ENCODE results near the gene FKBP8.
A peak's percentile ranks its signal among the peaks of the same experiment; 100 is the strongest.

FKBP8 gene

GRCh38 chr19:18522124-18522861, 21.1 kb downstream of the FKBP8 start:
- DNase-seq (ENCODE audit: low read depth in 1 of 2, low spot score in 1 of 2) = peak; percentile 99 to 100

DNA sequence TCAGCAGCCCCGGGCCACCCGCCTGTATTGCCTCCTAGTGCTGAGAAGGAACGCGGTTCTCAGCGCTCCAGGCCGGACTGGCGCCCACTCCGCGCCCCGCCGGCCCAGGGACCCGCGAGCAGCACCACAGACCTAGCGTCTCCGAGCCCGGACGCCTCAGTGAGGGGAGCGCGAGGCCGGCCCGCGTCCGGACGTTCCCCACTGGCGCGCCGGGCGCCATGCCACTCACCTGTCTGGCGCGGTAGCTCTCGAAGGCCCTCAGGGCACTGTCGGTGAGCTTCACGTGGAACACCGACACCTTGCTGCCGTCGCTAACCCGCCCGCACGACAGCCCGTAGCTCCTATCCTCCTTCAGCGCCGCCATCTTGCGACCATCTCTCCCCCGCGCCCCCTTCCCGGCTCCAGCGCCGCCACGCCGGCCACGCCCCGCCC, 21.7 kb downstream of the FKBP8 start, which contains the start of gene ELL:
TSS of gene ELL (minus strand) at position 379 of the 432 bp plus-strand sequence. CDS start at position 364, 15 bp downstream.
- no peak for DNase-seq (ENCODE audit: low read depth in 1 of 2, low spot score in 1 of 2)

DNA sequence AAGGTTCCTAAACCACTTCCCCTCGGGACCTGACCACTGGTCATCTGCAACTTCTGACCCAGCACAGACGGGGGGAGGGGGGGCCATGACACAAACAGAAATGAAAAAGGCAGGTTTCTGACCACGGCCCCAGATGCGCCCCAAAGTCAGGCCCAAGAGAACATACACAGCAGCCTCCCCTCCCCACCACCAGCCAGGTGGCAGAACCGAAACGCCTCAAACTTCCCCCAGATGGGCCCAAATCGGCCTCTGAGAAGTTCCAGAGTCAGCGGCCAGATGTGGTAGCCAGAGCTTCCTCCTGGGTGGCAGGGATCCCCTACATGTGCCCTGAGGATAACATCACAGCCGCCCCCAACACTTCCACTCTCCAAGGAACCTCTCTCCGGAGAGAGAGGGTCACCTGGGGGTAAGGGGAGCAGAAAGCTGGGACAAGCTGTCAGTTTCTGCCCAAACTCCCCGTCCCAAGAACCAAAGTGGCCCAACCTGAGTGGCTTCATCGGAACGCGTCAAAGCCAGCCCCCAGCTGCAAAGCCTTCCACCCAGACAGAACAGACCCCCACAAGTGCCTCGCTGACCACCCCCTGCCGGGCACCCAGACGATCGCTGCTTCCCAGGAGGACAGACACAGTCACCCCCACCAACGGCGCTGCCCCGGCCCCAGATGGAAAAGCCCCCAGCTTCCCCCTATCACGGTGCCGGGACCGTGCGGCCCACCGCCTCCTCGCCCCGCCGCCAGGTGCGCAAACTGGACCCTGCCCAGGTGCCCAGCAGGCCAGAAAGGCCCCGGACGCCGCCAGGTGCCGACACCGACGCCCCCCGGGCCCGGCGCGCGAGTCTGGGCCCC, 22.3 kb downstream of the FKBP8 start:
- DNase-seq (ENCODE audit: low read depth in 1 of 2, low spot score in 1 of 2) = no peak

- DNase-seq (ENCODE audit: low read depth in 1 of 2, low spot score in 1 of 2) = peak in 1 of 2 donors; percentile 54
These were observed 23.2 kb downstream of the FKBP8 start for GRCh38 chr19:18519962-18520847.

DNA sequence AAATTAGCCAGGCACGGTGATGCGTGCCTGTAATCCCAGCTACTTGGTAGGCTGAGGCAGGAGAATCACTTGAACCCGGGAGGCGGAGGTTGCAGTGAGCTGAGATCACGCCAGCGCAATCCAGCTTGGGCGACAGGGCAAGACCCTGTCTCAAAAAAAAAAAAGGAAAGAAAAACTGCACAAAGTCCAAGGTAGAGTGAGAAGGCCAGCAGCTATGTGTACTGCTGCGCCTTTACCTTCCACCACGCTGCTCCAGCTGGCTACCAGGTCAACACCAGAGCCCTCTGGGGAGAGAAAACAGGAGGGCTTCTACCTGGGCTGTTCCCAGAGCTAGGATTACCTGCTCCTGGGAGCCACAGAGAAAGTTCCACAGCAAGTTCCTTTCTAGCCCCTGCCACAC, 24.7 kb downstream of the FKBP8 start:
- no peak for DNase-seq (ENCODE audit: low read depth in 1 of 2, low spot score in 1 of 2)

GRCh38 chr19:18517606-18518005, 25.8 kb downstream of the FKBP8 start:
- DNase-seq (ENCODE audit: low read depth in 1 of 2, low spot score in 1 of 2) = no peak

- DNase-seq (ENCODE audit: low read depth in 1 of 2, low spot score in 1 of 2) = no peak
These were observed 27.4 kb downstream of the FKBP8 start for GRCh38 chr19:18515959-18516358.

GRCh38 chr19:18514800-18515682, 28.3 kb downstream of the FKBP8 start:
- no peak for DNase-seq (ENCODE audit: low read depth in 1 of 2, low spot score in 1 of 2)

DNA sequence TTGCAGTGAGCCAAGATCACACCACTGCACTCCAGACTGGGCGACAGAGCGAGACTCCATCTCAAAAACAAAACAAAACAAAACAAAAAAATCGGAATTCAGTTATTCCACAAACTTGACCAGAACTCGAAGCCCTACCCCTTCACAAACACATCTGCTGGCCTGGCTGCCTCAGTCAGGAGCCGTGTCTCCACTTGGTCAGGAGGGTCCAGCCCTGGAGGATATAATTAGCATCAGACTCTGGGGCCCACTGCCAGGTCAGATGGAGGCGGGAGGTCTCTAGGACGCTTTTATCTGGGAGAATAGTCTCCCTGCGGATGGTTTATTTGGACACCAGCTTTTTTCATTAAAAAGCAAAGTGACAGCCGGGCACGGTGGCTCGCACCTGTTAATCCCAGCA, 29.5 kb downstream of the FKBP8 start:
- no peak for DNase-seq (ENCODE audit: low read depth in 1 of 2, low spot score in 1 of 2)

- no peak for DNase-seq (ENCODE audit: low read depth in 1 of 2, low spot score in 1 of 2)
These were observed 33.2 kb downstream of the FKBP8 start for GRCh38 chr19:18510216-18510615.

DNA sequence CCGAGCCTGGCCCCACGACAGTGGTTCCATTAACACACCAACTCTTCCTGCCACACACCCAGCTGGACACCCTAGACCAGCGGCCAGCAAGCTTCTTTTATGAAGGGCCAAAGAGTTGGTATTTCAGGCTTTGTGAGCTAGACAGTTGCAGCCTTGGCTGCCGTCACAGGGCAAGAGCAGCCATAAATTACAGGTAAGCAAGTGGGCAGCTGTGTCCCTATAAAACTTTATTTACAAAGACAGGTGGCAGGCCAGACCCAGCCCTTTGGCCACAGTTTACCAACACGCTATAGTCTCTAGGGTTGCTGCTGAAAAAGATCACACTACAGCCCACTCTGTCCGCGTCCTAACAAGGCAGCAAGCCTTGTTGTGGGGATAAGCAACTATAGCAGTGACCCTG, 34.8 kb downstream of the FKBP8 start:
- DNase-seq (ENCODE audit: low read depth in 1 of 2, low spot score in 1 of 2) = no peak

GRCh38 chr19:18507727-18508440, 35.5 kb downstream of the FKBP8 start:
- DNase-seq (ENCODE audit: low read depth in 1 of 2, low spot score in 1 of 2) = no peak

GRCh38 chr19:18507021-18507726, 36.2 kb downstream of the FKBP8 start:
- no peak for DNase-seq (ENCODE audit: low read depth in 1 of 2, low spot score in 1 of 2)

GRCh38 chr19:18506101-18506930, 37.1 kb downstream of the FKBP8 start:
- no peak for DNase-seq (ENCODE audit: low read depth in 1 of 2, low spot score in 1 of 2)

DNA sequence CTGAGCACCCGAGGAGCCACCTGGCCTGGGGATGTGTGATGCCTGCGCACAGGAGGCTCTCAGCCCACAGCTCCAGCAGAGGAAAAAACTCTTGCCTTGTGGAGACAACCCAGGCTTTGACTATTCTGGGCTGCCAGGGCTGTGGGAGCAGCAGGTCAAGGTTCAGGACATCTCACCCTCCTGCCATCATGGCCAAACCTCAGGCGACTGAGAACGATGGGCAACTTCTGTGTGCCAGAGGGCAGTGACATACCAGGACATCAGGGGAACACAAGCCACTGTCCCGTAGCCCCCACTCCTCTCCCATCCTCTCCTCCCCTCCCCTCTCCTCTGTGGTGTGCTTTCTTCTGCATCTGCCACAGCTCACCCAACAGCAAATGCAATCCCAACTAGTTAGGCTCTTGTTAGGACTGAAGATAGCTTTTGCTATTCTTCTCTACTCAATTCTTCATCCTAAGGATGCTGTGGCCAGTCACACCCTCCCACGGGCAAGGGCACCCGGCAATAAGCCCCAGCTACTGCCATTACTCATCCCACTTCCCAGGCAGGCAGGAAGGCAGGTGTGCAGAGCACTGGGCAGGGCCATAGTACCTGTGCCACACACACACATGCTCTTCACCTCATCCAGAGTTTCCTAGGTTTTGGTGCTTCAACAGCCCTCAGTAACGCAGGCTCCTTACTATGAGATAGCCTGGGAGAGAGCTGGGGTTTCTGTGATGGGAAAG, 38.3 kb downstream of the FKBP8 start:
- DNase-seq (ENCODE audit: low read depth in 1 of 2, low spot score in 1 of 2) = no peak

DNA sequence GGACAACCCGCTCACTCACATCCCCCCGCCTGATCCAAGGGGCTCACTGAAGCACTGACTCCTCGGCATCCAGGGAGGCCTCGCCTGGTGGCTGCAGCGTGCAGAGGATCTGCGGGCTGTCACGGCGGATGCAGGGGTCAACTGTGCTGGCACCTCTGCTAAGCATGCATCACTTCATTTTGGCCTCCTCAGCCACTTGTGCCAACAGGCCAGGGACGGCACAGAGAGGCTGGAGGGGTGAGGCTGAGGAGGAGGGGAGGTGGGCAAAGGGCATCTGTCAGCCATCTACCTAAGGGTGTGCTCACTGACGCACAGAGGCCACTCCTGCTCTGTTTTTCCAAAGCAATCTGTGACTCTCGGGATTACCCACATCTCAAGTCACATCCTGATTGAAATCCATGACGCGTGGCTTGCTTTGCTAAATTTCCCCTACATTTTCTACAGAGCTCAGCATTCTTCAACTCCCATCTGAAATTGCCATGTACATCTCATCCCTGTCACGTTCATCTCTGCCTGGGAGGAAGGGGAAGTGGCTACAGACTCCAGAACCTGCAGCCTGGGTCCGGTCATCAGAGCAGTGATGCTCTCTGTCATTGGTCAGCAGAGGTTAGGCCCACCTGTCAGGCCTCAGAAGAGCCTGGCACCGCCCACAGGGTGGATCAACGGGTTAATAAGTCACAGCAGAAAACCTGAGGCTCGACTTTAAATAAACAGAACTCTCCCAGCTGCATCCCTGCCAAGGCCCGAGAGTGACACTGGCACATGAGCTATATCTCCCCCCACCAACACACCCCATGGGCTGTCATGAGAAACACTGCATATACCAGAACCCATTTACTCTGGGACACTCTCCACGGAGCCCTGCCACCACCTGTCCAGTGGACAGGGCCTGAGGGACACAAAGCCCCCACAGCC, 39.1 kb downstream of the FKBP8 start:
- no peak for DNase-seq (ENCODE audit: low read depth in 1 of 2, low spot score in 1 of 2)

All from activated CD4-positive, alpha-beta T cell treated with anti-CD3 and anti-CD28 coated beads, Interleukin-2, amount 50 U/mL, for 24 hours (primary cell).